B cell (primary cell): ENCODE data around the gene CCR2.

ENCODE experiments used
- CTCF ChIP-seq: fragments of 200-600 bp; IDR thresholded peaks from one replicate; pipeline ENCODE4 v1.8.0; 2022; ENCODE audit warnings: antibody characterized with exemption, mild to moderate bottlenecking
- EZH2 ChIP-seq: IDR thresholded peaks from 2 replicates; pipeline ENCODE4 v1.6.1; 2012; ENCODE audit warnings: borderline replicate concordance, low read depth, mild to moderate bottlenecking, moderate library complexity, low read length; ENCODE audit not compliant: insufficient read depth, poor library complexity, severe bottlenecking

GRCh38 chr3:46318207-46318927 lies 35.5 kb upstream of the CCR2 start:
- TF ChIP-seq CTCF, result no peak
- TF ChIP-seq EZH2, result no peak
